CD4-positive, alpha-beta T cell treated with Interleukin-1 beta for 1 hour (primary cell): ENCODE measurements around the gene MESP1.
"Not testable (repeated sequence)": the region's sequence is repeated elsewhere in the genome, so short reads cannot be mapped to it uniquely, and the experiment has no call there.

ENCODE experiments used
- DNase-seq, 2 donors: peaks; one replicate each; pipeline ENCODE4 v3.0.0-alpha.2; 2020 to 2022

The MESP1 gene

GRCh38 chr15:89750560-89751542 lies at the start of gene MESP1:
MESP1 (minus strand) TSS chr15:89751249; CDS start chr15:89751231, 18 bp downstream.
- peak; percentile 89 to 93 for DNase-seq

GRCh38 chr15:89799918-89800498 lies 49.0 kb upstream of the MESP1 start:
- no peak for DNase-seq

GRCh38 chr15:89799011-89799911 lies 48.2 kb upstream of the MESP1 start:
- no peak for DNase-seq

- no peak for DNase-seq
These were observed 46.7 kb upstream of the MESP1 start for GRCh38 chr15:89797678-89798201.

- DNase-seq = no peak
These were observed 44.9 kb upstream of the MESP1 start for GRCh38 chr15:89795996-89796395.

GRCh38 chr15:89794627-89795241 lies 43.7 kb upstream of the MESP1 start:
- DNase-seq = no peak

GRCh38 chr15:89792106-89792805 lies 41.2 kb upstream of the MESP1 start:
- no peak for DNase-seq

GRCh38 chr15:89790661-89791060 lies 39.6 kb upstream of the MESP1 start:
- no peak for DNase-seq

- DNase-seq = no peak
These were observed 39.2 kb upstream of the MESP1 start for GRCh38 chr15:89790206-89790605.

GRCh38 chr15:89788585-89788984 lies 37.5 kb upstream of the MESP1 start:
- not testable (repeated sequence) for DNase-seq

- DNase-seq = no peak
These were observed 36.9 kb upstream of the MESP1 start for GRCh38 chr15:89787944-89788343.

- DNase-seq = no peak
These were observed 34.7 kb upstream of the MESP1 start for GRCh38 chr15:89785774-89786140.

GRCh38 chr15:89785064-89785773 lies 34.2 kb upstream of the MESP1 start:
- DNase-seq = no peak

GRCh38 chr15:89784686-89784960 lies 33.6 kb upstream of the MESP1 start:
- no peak for DNase-seq

GRCh38 chr15:89783861-89784685 lies 33.0 kb upstream of the MESP1 start:
- no peak for DNase-seq

GRCh38 chr15:89783111-89783860 lies 32.2 kb upstream of the MESP1 start:
- no peak for DNase-seq

- DNase-seq = not testable (repeated sequence)
These were observed 31.5 kb upstream of the MESP1 start for GRCh38 chr15:89782619-89782950.

GRCh38 chr15:89781891-89782618 lies 31.0 kb upstream of the MESP1 start:
- peak in 1 of 2 donors; percentile 30 for DNase-seq

GRCh38 chr15:89781055-89781454 lies 30.0 kb upstream of the MESP1 start:
- peak; percentile 6 to 61 for DNase-seq
